ENCODE results near the gene AFP. TPM values are rescaled to one million over a fixed set of nuclear protein-coding genes. Genes with fewer than 3 reads are reported as not detected.

Gene AFP
- total and polyA plus RNA-seq, 11 donors: not detected

DNA sequence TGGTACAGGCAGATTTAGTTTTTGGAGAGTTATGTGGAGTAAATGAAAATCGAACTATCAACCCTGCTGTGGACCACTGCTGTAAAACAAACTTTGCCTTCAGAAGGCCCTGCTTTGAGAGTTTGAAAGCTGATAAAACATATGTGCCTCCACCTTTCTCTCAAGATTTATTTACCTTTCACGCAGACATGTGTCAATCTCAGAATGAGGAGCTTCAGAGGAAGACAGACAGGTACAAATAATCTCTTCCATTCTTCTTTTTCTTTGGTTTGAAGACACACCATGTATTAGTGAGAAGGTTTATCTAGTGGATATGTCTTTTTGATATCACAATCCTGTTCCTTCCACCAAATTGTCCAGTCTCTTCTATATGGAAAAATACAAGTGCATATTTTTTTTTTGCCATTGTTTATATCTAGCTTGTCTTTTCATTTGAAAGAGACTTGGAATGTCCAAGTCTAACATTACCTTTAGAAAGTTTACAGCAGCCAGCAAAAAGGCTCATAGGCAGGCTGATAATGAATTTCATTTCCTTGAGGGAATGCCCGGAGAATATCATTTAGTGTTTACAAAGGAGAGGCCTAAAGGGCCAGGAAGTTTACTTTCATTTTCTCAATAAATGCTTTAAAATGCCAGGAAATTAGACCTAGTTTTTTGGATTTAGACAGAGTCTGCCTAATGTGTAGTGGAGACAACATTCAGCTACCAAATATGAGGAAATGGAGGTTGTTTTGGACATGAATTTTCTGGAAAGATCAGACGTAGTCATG lies 64.2 kb downstream of the AFP start:
- H3K27me3 ChIP-seq: no peaks in the 10 kb centered on the region
- intact Hi-C loops (cut with DNase I): no loop called here
- peaks cover 0 to 5% (median 0%) of the 10 kb centered on the region in 12 donors for H3K4me1 ChIP-seq
- peak overlapping the region in 1 of 12 donors; percentile 17 for H3K27ac ChIP-seq
- TF ChIP-seq POLR2A (IDR thresholded peaks at IDR 0.05) (no peak), CTCF (IDR thresholded peaks at IDR 0.05) (no peak)
- DNase-seq (no peak), ATAC-seq (no peak)
- 67 to 71% (median 69%) methylated on average over 4 of the region's 4 CpGs for WGBS, 4 donors
- H3K36me3 ChIP-seq: no peaks in the 10 kb centered on the region
- no peaks in the 10 kb centered on the region for H3K9me3 ChIP-seq
- no peak overlapping the region for H3K4me3 ChIP-seq

DNA sequence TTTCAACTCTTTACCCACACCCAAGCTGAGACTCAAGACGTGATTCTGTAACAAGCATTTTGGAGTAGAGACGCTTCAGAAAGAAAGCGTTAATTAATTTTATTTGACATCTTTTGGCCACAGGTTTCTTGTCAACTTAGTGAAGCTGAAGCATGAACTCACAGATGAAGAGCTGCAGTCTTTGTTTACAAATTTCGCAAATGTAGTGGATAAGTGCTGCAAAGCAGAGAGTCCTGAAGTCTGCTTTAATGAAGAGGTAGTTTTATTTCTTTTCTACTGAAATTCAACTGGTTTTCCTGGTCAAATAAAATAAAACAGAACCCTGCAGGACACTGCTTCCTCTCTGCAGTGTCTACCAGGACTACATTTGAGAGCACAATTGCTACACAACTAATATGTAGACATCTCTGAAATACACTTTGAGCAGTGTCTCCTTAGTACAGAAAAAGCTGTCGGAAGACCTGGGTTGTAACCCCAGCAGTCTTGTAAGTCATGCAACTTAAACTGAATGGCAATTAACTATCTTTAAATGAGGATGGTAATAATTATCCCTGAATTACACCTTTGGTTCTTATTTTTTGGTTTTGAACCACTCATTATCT lies 65.7 kb downstream of the AFP start:
- H3K9me3 ChIP-seq: no peaks in the 10 kb centered on the region
- no peaks in the 10 kb centered on the region for H3K36me3 ChIP-seq
- no peak for ATAC-seq
- 94 to 95% (median 95%) methylated on average over 5 of the region's 5 CpGs for WGBS, 4 donors
- TF ChIP-seq POLR2A (IDR thresholded peaks at IDR 0.05) (no peak), CTCF (IDR thresholded peaks at IDR 0.05) (no peak)
- H3K4me3 ChIP-seq: no peak overlapping the region
- peaks cover 0 to 5% (median 0%) of the 10 kb centered on the region in 12 donors for H3K4me1 ChIP-seq
- intact Hi-C loops (cut with DNase I): no loop called here
- no peaks in the 10 kb centered on the region for H3K27me3 ChIP-seq
- DNase-seq: no peak
- no peak overlapping the region for H3K27ac ChIP-seq

DNA sequence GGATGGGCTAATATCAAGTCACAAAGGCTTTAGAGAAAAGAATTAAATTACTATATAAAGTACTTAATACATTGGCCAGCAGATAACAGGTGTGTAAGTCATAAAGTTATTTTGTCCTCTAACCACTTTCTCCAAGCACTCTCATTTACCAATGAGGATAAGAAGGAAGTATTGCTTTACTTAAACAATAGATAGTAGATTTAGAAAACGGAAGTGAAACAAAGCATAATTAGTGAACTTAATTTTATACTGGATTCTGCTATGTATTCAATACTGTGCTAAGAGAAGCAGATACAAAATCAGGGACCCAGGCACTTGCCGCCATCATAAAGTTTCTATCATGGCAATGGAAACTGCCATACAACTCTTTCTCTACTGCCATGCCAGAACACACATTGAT lies 69.5 kb downstream of the AFP start:
- Histone ChIP-seq H3K27ac (no peak overlapping the region), H3K9me3 (no peaks in the 10 kb centered on the region), H3K36me3 (no peaks in the 10 kb centered on the region), H3K4me1 (peaks cover 0 to 5% (median 0%) of the 10 kb centered on the region in 12 donors), H3K4me3 (no peak overlapping the region), H3K27me3 (no peaks in the 10 kb centered on the region)
- 76 to 83% (median 80%) methylated on average over 2 of the region's 2 CpGs for WGBS, 4 donors
- ATAC-seq: no peak
- no peak for DNase-seq
- intact Hi-C loops (cut with DNase I): no loop called here
- no peak for TF ChIP-seq CTCF (IDR thresholded peaks at IDR 0.05)
- TF ChIP-seq POLR2A (IDR thresholded peaks at IDR 0.05): no peak

Other genes starting within 250 kb of the AFP start
- 10 to 100 TPM; 48.5 to 67.1 (median 58.9) TPM for gene ANKRD17, start 177.4 kb upstream of the AFP start, total RNA-seq
- gene ANKRD17, start 177.4 kb upstream of the AFP start, polyA plus RNA-seq: 10 to 100 TPM; 13.0 to 19.8 TPM
- 1 to 10 TPM in 2 of 9 donors, under 1 TPM in 2, not detected in 5; 0.21 to 3.3 (median 1.2) TPM for gene ALB, start 31.9 kb upstream of the AFP start, total RNA-seq
- gene ALB, start 31.9 kb upstream of the AFP start, polyA plus RNA-seq: under 1 TPM in 1 of 2 donors, not detected in 1; 0.76 TPM
- not detected for gene AFM, start 45.5 kb downstream of the AFP start, total RNA-seq
- not detected for gene AFM, start 45.5 kb downstream of the AFP start, polyA plus RNA-seq
- under 1 TPM in 1 of 9 donors, not detected in 8; 0.11 TPM for gene RASSF6, start 184.2 kb downstream of the AFP start, total RNA-seq
- not detected for gene RASSF6, start 184.2 kb downstream of the AFP start, polyA plus RNA-seq